GM23248 (cell line): ENCODE data around the gene WDR82. TPM values are rescaled to one million over a fixed set of nuclear protein-coding genes. Genes with fewer than 3 reads are reported as not detected.

ENCODE experiments used
- DNase-seq: peaks from one replicate; pipeline ENCODE4 v3.0.0-alpha.2; 2015
- H2AFZ ChIP-seq: fragments of 200-600 bp; sonication (generic); 2 replicates; pipeline ENCODE4 v1.6.1; 2016; ENCODE audit warnings: antibody characterized with exemption
- H3F3A ChIP-seq: fragments of 200-600 bp; sonication (generic); 2 replicates; pipeline ENCODE4 v1.6.1; 2016; ENCODE audit warnings: mild to moderate bottlenecking, antibody characterized with exemption, mixed run types; ENCODE audit not compliant: insufficient read depth
- H3K27ac ChIP-seq: fragments of 200-600 bp; sonication (generic); 2 replicates; pipeline ENCODE4 v1.5.1; 2016; ENCODE audit warnings: mild to moderate bottlenecking
- H3K27me3 ChIP-seq: fragments of 200-600 bp; sonication (generic); replicated peaks from 2 replicates; pipeline ENCODE4 v1.6.1; 2016; ENCODE audit warnings: mild to moderate bottlenecking; ENCODE audit not compliant: insufficient read depth
- H3K36me3 ChIP-seq: fragments of 200-600 bp; sonication (generic); 2 replicates; pipeline ENCODE4 v1.6.1; 2016; ENCODE audit warnings: low read depth, mild to moderate bottlenecking
- H3K4me1 ChIP-seq: fragments of 200-600 bp; sonication (generic); 2 replicates; pipeline ENCODE4 v1.6.1; 2016; ENCODE audit warnings: mild to moderate bottlenecking; ENCODE audit not compliant: insufficient read depth
- H3K4me2 ChIP-seq: fragments of 200-600 bp; sonication (generic); one replicate; pipeline ENCODE4 v1.6.1; 2016; ENCODE audit warnings: mild to moderate bottlenecking; ENCODE audit not compliant: unreplicated experiment
- H3K4me3 ChIP-seq: fragments of 200-600 bp; sonication (generic); 2 replicates; pipeline ENCODE4 v1.5.1; 2016; ENCODE audit warnings: mild to moderate bottlenecking
- H3K79me2 ChIP-seq: fragments of 200-600 bp; sonication (generic); 2 replicates; pipeline ENCODE4 v1.6.1; 2016; ENCODE audit warnings: mild to moderate bottlenecking; ENCODE audit not compliant: insufficient read depth
- H3K9ac ChIP-seq: fragments of 200-600 bp; sonication (generic); 2 replicates; pipeline ENCODE4 v1.6.1; 2016; ENCODE audit warnings: mild to moderate bottlenecking
- H3K9me2 ChIP-seq: fragments of 200-600 bp; sonication (generic); 2 replicates; pipeline ENCODE4 v1.6.1; 2016; ENCODE audit warnings: mixed run types, mild to moderate bottlenecking, moderate library complexity; ENCODE audit not compliant: insufficient read depth
- H3K9me3 ChIP-seq: fragments of 200-600 bp; sonication (generic); one replicate; pipeline ENCODE4 v1.6.1; 2017; ENCODE audit warnings: low read depth
- H4K20me1 ChIP-seq: fragments of 200-600 bp; sonication (generic); 2 replicates; pipeline ENCODE4 v1.6.0; 2016; ENCODE audit not compliant: insufficient read depth
- EZH2 ChIP-seq: fragments of 200-600 bp; sonication (generic); IDR thresholded peaks from 2 replicates; pipeline ENCODE4 v1.6.1; 2018; ENCODE audit warnings: antibody characterized with exemption, mild to moderate bottlenecking; ENCODE audit not compliant: insufficient read depth, poor library complexity, severe bottlenecking
- EZH2phosphoT487 ChIP-seq: fragments of 200-600 bp; sonication (generic); IDR thresholded peaks from 2 replicates; pipeline ENCODE4 v1.6.1; 2018; ENCODE audit warnings: antibody characterized with exemption, moderate library complexity, mild to moderate bottlenecking, low read depth; ENCODE audit not compliant: insufficient read depth
- WGBS, 2 experiments: methylation state at CpG; one replicate each; pipeline ENCODE4 v1.1.6; 2015 to 2017; ENCODE audit warnings: low lambda C conversion rate in 2 of 2, low coverage in 1 of 2; ENCODE audit errors: missing lambda C conversion rate in 2 of 2; 5-methylcytosine and 5-hydroxymethylcytosine counted together
- in situ Hi-C: fragments of 300-500 bp; cut with MboI; formaldehyde crosslinking; loops from 2 replicates; pipeline ENCODE4 v1.15.0; 2020
- polyA plus RNA-seq: library from polyadenylated mRNA; unstranded; fragments of >200 nt; fragmentation: Nextera tagmentation; extraction: Ambion mirVana; gene quantifications from 2 replicates; pipeline ENCODE4 v1.2.1, GENCODE V29; 2016
- total RNA-seq: library from RNA; depleted of rRNA; stranded (reverse); fragments of >200 nt; shearing (Covaris generic); gene quantifications from 2 replicates; pipeline ENCODE4 v1.2.3, GENCODE V29; 2014

WDR82 gene
- total and polyA plus RNA-seq, 2 experiments from 2014 or later = 16.1 to 56.1 TPM

GRCh38 chr3:52294320-52295150, 16.1 kb upstream of the WDR82 start:
- Histone ChIP-seq H3K9me3 (no peaks in the 10 kb centered on the region), H3K4me1 (no peaks in the 10 kb centered on the region), H2AFZ (no peak overlapping the region), H3K36me3 (no peaks in the 10 kb centered on the region), H3K79me2 (0 out of 2 replicates have a peak, but pooled peaks cover 7% of the 10 kb centered on the region), H3K4me2 (no peak overlapping the region), H3K4me3 (no peak overlapping the region), H4K20me1 (no peaks in the 10 kb centered on the region), H3K9me2 (no peaks in the 10 kb centered on the region), H3F3A (no peaks in the 10 kb centered on the region), H3K9ac (no peak overlapping the region), H3K27me3 (no peaks in the 10 kb centered on the region), H3K27ac (no peak overlapping the region)
- DNase-seq = no peak
- WGBS, 2 experiments = 79 to 84% methylated on average over 11 of the region's 11 CpGs
- in situ Hi-C loops = no loop called here
- TF ChIP-seq EZH2phosphoT487 (no peak), EZH2 (no peak)

- no peak overlapping the region for H3K27ac ChIP-seq
- H3F3A ChIP-seq = no peaks in the 10 kb centered on the region
- no peaks in the 10 kb centered on the region for H3K27me3 ChIP-seq
- H3K4me2 ChIP-seq = no peak overlapping the region
- H3K79me2 ChIP-seq = peaks cover 16% of the 10 kb centered on the region
- H3K4me3 ChIP-seq = no peak overlapping the region
- no peak for DNase-seq
- H3K9ac ChIP-seq = no peak overlapping the region
- no peaks in the 10 kb centered on the region for H4K20me1 ChIP-seq
- H3K4me1 ChIP-seq = peaks cover 1% of the 10 kb centered on the region
- no peaks in the 10 kb centered on the region for H3K9me3 ChIP-seq
- no peak overlapping the region for H2AFZ ChIP-seq
- in situ Hi-C loops = no loop called here
- H3K36me3 ChIP-seq = no peaks in the 10 kb centered on the region
- no peaks in the 10 kb centered on the region for H3K9me2 ChIP-seq
- TF ChIP-seq EZH2phosphoT487 = no peak
- TF ChIP-seq EZH2 = no peak
- WGBS, 2 experiments = 87 to 90% methylated on average over 17 of the region's 17 CpGs
Observed at GRCh38 chr3:52293491-52294319, 15.3 kb upstream of the WDR82 start.

GRCh38 chr3:52292247-52293065, 14.0 kb upstream of the WDR82 start:
- Histone ChIP-seq H3K4me3 (no peak overlapping the region), H3K9ac (no peak overlapping the region), H2AFZ (no peak overlapping the region), H4K20me1 (no peaks in the 10 kb centered on the region), H3K27me3 (no peaks in the 10 kb centered on the region), H3K4me2 (no peak overlapping the region), H3K36me3 (no peaks in the 10 kb centered on the region), H3K4me1 (peaks cover 5% of the 10 kb centered on the region), H3K9me2 (no peaks in the 10 kb centered on the region), H3K79me2 (peaks cover 22% of the 10 kb centered on the region), H3F3A (no peaks in the 10 kb centered on the region), H3K9me3 (no peaks in the 10 kb centered on the region), H3K27ac (no peak overlapping the region)
- DNase-seq = no peak
- no peak for TF ChIP-seq EZH2phosphoT487
- no peak for TF ChIP-seq EZH2
- in situ Hi-C loops = no loop called here
- 87 to 90% methylated on average over 19 to 20 of the region's 20 CpGs for WGBS, 2 experiments
